ENCODE data around the gene IQCE.

DNA sequence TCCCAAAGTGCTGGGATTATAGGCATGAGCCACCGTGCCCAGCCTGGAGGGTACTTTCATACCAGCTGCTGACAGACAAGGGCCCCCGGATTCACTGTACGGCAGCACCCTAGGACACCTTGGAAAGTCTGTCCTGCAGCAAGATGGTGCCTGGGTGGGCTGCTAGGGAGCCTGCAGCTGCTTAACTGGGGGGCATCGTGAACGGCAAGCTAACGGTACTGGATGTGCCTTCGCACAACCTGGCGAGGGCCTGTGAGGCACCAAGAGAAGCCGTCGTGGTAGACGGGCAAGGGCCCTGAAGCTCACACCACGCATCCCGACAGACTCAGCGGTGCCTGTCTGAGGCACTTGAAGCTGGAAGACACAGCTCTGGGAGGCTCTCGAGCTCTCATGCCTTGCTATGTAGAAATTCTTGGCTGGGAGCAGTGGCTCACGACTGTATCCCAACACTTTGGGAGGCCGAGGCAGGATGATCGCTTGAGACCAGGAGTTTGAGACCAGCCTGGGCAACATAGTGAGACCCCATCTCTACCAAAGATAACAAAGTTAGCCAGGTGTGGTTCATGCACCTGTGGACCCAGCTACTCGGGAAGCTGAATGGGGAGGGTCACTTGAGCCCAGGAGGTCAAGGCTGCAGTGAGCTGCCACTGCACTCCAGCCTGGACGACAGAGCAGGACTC, 12.9 kb upstream of the IQCE start:
- TF ChIP-seq RFX5 (IDR thresholded peaks at IDR 0.05; ENCODE audit: low read depth, low read length) (no peak), SREBF1 (IDR thresholded peaks at IDR 0.05; ENCODE audit: low read length) (no peak), MTA2 (IDR thresholded peaks at IDR 0.05; ENCODE audit: low read depth) (no peak), HCFC1 (IDR thresholded peaks at IDR 0.05; ENCODE audit: low read length) (no peak), POLR2A (IDR thresholded peaks at IDR 0.05; ENCODE audit: low read depth, low read length) (no peak), RCOR1 (conservative IDR thresholded peaks at IDR 0.05; ENCODE audit: low read depth, low read length) (no peak), POLR2AphosphoS5 (IDR thresholded peaks at IDR 0.05; ENCODE audit: low read length) (no peak)
